Stomach (tissue), 4 donors: ENCODE data around the gene IL22RA2.

Experiments used
- CTCF ChIP-seq, 7 experiments: fragments of 450-650 bp in 4 of 7; fragments of 200-600 bp in 3 of 7; sonication (generic) in 3 of 7; IDR thresholded peaks; one replicate each; pipeline ENCODE4 v1.5.1; 2016 to 2019; ENCODE audit warnings: antibody characterized with exemption in 7 of 7, control low read depth in 2 of 7, mild to moderate bottlenecking in 1 of 7
- EP300 ChIP-seq: sonication (generic); formaldehyde crosslinking; IDR thresholded peaks from one replicate; pipeline ENCODE4 v1.6.1; 2017; ENCODE audit warnings: antibody characterized with exemption
- POLR2A ChIP-seq, 4 donors: fragments of 450-650 bp; IDR thresholded peaks; one replicate each; pipeline ENCODE4 v1.6.1; 2016; ENCODE audit warnings: antibody characterized with exemption in 4 of 4, control low read depth in 2 of 4, mild to moderate bottlenecking in 1 of 4, moderate library complexity in 1 of 4
- POLR2AphosphoS5 ChIP-seq, 3 donors: sonication (generic); formaldehyde crosslinking; IDR thresholded peaks; one replicate each; pipeline ENCODE4 v1.6.1; 2016; ENCODE audit warnings: antibody characterized with exemption in 3 of 3

DNA sequence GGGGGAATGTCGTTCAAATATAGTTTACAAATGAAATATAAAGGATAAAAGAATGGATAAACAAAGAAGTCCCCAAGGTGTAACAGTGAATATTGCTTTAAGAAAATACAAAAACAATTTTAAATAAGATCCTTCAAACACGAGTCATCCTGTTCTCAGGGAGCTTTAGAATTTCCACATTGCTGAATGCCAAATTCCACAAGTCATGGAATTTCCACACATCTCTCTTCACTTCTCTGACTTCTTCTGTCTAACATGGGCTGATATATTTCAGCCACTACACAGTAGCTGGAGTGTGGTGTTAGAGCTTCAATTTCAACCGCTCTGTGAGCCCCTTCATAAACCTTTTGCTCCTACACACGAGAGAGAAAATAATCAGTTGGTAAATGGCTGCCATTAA lies 28.0 kb downstream of the IL22RA2 start:
- TF ChIP-seq CTCF (IDR thresholded peaks at IDR 0.05) (no peak), POLR2A (IDR thresholded peaks at IDR 0.05) (no peak), POLR2AphosphoS5 (IDR thresholded peaks at IDR 0.05) (no peak), EP300 (no peak)
